NCI-H510A treated with DMSO at 0.1 percent for 48 hours (cell line): Measurements from ENCODE around the gene SIRT4.
"Not testable (repeated sequence)": the region's sequence is repeated elsewhere in the genome, so short reads cannot be mapped to it uniquely, and the experiment has no call there.

Experiments
- DNase-seq: peaks from one replicate; lab custom pipeline; 2025; lab: John Stamatoyannopoulos, UW

Gene SIRT4, protein sequence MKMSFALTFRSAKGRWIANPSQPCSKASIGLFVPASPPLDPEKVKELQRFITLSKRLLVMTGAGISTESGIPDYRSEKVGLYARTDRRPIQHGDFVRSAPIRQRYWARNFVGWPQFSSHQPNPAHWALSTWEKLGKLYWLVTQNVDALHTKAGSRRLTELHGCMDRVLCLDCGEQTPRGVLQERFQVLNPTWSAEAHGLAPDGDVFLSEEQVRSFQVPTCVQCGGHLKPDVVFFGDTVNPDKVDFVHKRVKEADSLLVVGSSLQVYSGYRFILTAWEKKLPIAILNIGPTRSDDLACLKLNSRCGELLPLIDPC

GRCh38 chr12:120301962-120302815 is at the start of gene SIRT4:
Gene SIRT4, plus strand, starts transcription at chr12:120302321. Its CDS starts 1,241 bp downstream, at chr12:120303562.
- DNase-seq: peak; percentile 98

DNA sequence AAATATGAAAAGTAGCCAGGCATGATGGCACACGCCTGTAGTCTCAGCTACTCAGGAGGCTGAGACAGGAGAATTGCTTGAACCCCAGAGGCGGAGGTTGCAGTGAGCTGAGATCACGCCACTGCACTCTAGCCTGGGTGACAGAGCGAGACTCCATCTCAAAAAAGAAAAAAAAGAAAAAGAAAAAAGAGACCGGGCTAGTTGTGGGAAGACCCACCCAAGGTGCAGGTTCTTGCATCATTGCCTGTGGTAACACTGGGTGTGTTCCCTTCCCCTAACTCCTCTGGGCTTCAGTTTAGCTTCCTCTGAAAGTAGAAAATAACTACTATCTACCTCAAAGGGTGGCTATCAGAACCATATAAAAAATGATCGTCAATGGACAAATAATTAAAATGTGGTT is 48.8 kb upstream of the SIRT4 start:
- not testable (repeated sequence) for DNase-seq

GRCh38 chr12:120254809-120255208 is 47.3 kb upstream of the SIRT4 start:
- no peak for DNase-seq

DNA sequence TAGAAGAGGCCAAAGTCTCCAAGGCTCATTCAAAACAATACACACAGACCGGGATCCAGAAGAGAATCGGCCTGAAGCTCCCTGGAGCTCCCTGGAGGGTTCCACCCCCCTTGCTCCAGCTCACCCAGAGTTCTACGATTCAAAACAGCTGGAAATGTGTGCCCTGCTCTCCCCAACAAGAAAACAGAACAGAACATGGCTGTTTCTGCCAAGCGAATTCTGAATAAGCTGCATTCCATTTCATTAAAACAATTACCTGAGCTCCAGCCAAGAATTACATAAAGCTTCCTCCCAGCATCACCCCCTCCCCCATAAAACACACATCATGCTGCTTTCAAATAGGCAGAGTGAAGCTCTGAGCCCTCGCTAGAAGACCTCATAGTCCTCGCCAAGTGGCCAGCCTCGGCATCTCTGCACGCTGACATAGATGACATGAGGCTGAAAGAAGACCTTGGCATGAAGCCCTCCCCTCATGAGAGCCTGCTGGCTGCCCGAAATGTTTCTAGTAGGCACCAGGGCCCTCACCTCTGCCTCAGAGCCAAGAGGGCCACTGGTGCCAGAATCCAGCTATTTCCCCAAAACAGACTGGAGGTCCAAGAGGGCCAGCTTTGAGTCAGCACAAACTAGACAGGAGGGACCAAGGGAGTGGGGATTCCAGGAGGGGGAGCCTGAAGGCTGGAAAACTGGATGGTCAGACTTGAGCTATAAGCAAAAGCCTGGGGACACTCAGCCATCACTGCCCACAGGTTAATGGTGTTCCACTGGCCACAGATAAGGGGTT is 44.9 kb upstream of the SIRT4 start:
- no peak for DNase-seq

DNA sequence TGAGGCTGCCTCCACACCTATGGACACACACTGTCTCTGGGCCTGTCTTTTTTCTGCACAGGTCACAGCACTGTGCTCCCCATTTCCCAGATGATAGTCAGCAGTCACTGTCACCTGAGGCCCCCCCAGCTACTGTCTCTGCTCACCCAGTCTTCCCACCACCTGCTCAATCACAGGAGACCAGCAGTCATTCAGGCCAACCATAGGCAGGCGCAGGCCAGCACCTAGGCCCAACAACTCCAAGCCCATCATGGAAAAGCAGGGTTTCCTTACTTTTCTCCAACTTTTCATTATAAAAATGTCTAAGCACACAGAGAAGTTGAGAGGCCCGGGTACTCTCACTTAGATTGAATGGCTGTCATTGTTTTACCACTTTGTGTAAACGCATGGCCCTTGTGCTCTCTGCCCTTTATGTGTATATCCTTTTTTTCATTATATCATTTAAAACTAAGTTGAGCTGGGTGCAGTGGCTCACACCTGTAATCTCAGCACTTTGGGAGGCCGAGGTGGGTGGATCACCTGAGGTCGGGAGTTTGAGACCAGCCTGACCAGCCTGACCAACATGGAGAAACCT is 43.7 kb upstream of the SIRT4 start:
- no peak for DNase-seq

DNA sequence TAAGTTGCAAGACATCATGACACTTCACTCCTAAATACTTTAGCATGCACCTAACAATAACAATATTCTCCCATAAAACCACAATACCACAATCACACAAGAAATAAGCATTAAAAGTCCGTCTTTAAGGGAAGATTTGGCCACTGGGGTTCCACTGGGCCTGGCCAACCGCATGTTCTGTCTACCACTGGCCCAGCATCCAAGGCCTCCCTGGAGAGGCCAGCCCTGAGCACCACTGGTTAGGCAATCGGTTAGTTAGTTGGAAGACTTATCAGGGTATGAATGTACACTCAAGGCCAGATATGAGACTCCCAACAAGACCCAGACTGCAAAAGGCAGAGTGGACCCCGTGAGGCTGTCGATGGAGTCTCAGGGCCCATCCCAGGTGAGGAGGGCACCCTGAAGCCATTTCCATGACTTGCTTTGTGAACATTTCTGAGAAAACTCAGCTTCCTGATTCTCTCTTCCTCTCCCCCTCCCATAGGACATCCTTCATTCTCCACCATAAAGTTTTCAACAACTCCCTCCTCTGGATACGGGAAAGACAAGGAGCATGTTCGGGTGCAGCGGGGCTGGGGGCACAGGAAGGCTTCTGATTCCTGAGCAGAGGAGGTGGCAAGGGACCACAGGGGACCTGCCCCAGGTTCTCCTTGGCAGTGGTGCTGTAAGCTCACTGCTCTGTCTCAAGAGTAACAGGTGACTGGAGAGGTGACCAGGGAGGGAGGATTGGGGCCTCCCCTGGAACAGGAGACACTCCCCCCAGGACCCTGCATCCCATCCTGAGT is 42.5 kb upstream of the SIRT4 start:
- no peak for DNase-seq

DNA sequence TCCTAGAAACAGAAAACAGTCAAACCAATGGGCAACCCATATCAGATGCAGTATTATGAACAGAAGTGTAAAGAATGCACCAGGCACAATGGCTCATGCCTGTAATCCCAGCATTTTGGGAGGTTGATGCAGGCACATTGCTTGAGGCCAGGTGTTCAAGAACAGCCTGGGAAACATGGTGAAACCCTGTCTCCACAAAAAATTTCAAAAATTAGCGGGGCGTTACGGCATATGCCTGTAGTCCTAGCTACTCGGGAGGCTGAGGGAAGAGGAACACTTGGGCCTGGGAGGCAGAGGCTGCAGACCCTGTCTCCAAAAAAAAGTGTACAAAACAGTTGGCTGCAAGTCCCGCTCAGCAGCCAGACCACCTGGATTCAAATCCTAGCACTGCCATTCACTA is 41.5 kb upstream of the SIRT4 start:
- no peak for DNase-seq

GRCh38 chr12:120261951-120262851 is 39.9 kb upstream of the SIRT4 start:
- DNase-seq: no peak

DNA sequence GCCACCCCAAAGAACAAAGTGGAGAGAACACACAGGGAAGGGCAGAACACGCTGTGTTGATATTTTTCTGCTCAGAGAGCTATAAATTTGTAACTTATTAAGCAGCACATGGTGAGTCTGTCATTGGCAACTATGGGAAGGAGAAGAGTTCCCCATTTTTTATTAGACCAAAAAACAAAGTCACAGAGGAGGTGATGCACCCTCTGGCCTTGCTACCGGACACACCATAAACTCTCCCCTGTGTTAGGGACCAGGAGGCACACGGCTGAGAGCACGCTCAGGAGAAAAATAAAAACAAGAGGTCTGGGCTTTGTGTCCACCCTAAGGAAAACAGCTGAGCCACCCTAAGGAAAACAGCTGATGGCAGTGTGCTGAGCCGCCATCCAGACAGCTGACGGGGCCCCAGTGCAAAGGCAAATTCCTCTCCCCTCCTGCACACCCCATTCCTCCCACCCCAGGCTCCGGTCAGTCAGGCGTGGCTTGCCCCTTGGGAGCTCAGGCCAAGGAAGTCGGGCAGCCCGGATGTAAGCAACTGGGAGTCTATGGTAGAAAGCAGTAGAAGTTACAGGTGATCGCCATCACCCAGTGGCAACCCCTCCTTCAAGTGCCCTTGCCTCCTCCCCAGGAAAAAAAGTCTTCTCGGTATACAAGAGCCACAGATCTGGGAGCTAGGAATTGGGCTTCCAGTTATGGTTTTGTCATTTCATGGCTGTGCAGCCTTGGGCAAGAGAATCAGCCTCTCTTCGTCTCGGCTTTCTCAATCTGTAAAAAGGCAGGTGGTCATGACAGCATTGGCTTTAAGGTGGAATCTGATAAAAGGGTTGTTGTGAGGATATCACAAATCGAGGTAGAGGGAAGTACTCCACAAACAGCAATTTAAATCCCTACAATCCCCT is 39.0 kb upstream of the SIRT4 start:
- DNase-seq: no peak

GRCh38 chr12:120263748-120264085 is 38.4 kb upstream of the SIRT4 start:
- DNase-seq: no peak

DNA sequence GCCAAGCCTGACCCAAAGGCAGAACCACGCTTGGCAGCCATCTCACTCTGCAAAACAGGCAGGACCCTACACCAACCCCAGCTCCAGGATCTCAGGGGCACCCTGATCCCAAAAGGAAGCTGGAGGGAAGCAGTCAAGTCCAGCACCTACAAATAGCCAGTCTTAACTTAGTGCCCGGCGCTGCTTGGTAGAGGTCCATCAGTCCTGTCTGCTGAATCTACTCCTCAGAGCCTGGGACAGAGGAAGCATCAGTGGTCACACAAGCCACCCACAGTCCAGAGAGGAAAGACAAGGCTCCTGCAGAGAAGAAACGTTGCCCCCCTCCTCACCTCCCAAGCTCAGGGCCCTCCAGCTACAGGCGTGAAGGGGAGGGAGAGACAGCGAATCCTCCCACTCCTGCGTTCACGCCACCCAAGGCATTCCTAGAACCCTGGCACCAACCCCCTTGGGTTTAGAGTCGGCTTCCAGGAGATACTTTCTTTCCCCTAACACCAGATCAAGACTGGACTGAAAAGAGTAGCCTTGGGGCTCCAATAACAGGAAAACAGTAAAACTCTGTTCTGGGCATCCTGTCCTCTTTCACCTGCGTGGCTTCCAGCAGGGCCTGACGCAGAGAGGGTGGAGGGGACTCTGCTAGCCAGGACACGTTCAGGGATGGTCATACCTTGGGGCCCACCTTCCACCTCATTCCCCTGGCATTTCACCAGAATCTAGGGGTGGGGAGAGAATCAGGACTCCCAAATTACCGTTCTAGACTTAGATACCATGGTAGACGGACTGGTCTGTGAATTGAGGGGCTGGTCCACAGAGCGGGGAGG is 37.8 kb upstream of the SIRT4 start:
- no peak for DNase-seq

- no peak for DNase-seq
Measured at GRCh38 chr12:120264904-120265472, 37.1 kb upstream of the SIRT4 start.

DNA sequence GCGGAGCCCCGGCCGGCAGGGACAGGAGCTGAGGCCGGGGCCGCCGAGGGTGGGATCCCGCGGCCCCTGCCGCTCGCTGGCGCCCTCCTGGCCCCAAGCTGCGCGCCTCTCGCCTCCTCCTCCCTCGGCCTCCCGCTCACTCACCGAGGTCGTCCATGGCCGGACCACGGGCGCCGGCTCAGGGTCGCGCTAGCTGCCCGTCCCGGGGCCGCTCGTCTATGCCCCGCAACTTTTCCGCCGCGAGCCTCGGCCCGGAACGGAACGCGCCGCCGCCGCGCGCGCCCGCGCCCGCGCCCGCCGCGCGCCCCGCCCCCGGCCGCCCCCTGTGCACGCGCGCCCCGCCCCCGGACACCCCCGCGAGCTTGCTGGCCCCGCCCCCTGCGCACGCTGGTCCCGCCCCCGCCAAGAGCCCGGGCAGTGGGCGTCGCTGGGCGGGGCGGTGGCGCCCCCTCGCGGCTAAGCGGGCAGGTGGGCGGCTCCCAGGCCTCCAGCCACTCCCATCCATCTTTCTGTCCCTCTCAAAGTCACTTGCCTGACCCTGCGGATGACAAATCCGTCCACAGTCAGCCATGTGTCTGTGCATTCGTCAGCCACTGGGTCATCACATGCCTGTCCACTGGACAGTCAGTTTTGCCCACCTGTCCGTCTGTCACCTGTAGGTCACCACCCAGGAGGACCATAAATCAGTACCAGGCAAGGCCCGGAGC is 36.5 kb upstream of the SIRT4 start, which contains the start of gene PXN:
Gene PXN, minus strand, starts transcription at position 258 of the 707 bp plus-strand sequence. Its CDS starts 101 bp downstream, at position 157.
- DNase-seq: peak; percentile 82

DNA sequence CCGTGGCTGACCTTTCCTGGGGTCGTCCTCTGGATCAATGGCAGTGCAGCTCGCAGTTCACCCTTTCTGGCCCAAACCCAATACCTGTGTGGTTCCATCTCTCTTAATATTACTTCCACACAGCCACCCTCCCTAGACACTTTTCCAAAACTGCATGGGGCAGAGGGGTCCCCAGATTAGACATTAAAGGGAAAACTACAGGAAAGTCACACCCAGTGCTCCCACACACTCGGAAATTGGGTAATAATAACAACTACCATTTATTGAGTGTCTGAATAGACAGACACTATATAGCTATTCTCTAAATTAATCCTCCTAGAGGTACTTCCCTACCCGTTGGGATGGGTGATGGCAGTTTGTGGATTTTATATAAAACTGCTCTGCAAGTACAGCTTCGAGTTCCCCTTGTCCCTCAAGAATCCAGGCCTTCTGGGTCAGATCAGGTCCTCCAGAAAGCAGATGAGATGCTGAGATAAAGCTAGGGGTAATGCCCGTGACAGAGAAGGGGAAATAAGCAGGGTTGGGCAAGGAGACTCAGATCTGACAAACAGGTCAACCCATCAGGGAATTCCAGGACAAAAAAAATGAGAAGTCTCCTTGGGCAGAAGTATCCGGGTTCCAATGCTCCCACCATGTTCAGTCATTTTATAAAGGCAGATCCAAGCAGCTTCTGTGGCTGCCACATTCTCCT is 35.8 kb upstream of the SIRT4 start:
- no peak for DNase-seq

DNA sequence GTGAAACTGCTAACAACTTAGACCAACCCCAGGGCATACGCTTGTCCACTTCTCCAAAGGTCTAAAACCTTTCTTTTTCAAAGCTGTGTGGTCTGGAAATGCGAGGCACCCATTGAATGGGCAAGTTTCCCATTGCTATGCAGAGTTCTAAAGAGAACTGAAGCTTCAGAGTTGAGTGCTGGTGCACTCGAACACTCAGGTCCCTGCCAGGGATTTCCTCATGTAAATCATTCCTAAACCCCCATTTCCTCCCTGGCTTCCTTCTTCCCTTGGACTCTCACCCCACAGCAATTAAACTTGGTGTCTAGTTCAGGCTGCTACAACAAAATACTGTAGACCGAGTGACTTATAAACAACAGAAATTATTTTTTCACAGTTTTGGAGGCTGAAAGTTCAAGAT is 34.4 kb upstream of the SIRT4 start:
- DNase-seq: no peak

- no peak for DNase-seq
Measured at GRCh38 chr12:120276734-120277133, 25.4 kb upstream of the SIRT4 start.
